Measurements from ENCODE around the gene GAS2L3.

GRCh38 chr12:100656141-100656540 is 82.7 kb downstream of the GAS2L3 start:
- no peak for TF ChIP-seq MZF1 (CRISPR knock-in tag; IDR thresholded peaks at IDR 0.05; ENCODE audit: borderline replicate concordance)
- TF ChIP-seq MAZ (IDR thresholded peaks at IDR 0.05; ENCODE audit: borderline replicate concordance, low read depth, low read length), result no peak
- no peak for TF ChIP-seq MAZ (CRISPR knock-in tag; IDR thresholded peaks at IDR 0.05; ENCODE audit: low read depth)
- TF ChIP-seq ZFX (CRISPR knock-in tag; IDR thresholded peaks at IDR 0.05; ENCODE audit: low read depth), result no peak
- TF ChIP-seq ETS1 (CRISPR knock-in tag; IDR thresholded peaks at IDR 0.05), result no peak
- no peak for TF ChIP-seq ZNF18 (CRISPR knock-in tag; IDR thresholded peaks at IDR 0.05; ENCODE audit: insufficient replicate concordance)
- TF ChIP-seq SIN3B (IDR thresholded peaks at IDR 0.05; ENCODE audit: low read length), result no peak
- no peak for TF ChIP-seq ZNF232 (CRISPR knock-in tag; IDR thresholded peaks at IDR 0.05; ENCODE audit: borderline replicate concordance)
- TF ChIP-seq ZNF350 (CRISPR knock-in tag; IDR thresholded peaks at IDR 0.05; ENCODE audit: borderline replicate concordance, low read depth), result no peak
- TF ChIP-seq CTCF (CRISPR knock-in tag; IDR thresholded peaks at IDR 0.05), result no peak
- no peak for TF ChIP-seq POLR2A (IDR thresholded peaks at IDR 0.05; ENCODE audit: insufficient read depth in 1 of 2, low read depth in 2 of 2, low read length in 2 of 2)
- no peak for TF ChIP-seq ZNF3 (CRISPR knock-in tag; IDR thresholded peaks at IDR 0.05)
